Keratinocyte (primary cell): ENCODE data around the gene EXOC6B. TPM values are rescaled to one million over a fixed set of nuclear protein-coding genes. Genes with fewer than 3 reads are reported as not detected.
A peak's percentile ranks its signal among the peaks of the same experiment; 100 is the strongest.

Experiments used
- DNase-seq: peaks from one replicate; pipeline ENCODE4 v3.0.0-alpha.2; 2011; ENCODE audit warnings: low read depth, missing footprints, low spot score
- FAIRE-seq: peaks from 2 replicates; lab custom pipeline; 2011; peaks lifted over from hg19 to GRCh38; lab: Jason Lieb, UNC
- H2AFZ ChIP-seq: 2 replicates; pipeline ENCODE4 v1.6.0; 2012; ENCODE audit warnings: low read length, control low read depth, inconsistent platforms; ENCODE audit not compliant: control insufficient read depth
- H3K27ac ChIP-seq: 2 replicates; pipeline ENCODE4 v1.5.1; 2011; ENCODE audit warnings: low read length; ENCODE audit not compliant: control insufficient read depth, insufficient read depth
- H3K27me3 ChIP-seq: 3 replicates; pipeline ENCODE4 v1.6.0; 2011; ENCODE audit warnings: low read length; ENCODE audit not compliant: control insufficient read depth, insufficient read depth; ENCODE audit errors: extremely low read depth
- H3K36me3 ChIP-seq, 2 experiments: 2 replicates in 1 of 2; 3 replicates in 1 of 2; pipeline ENCODE4 v1.5.1; 2011; ENCODE audit warnings: low read length in 2 of 2, mild to moderate bottlenecking in 1 of 2; ENCODE audit not compliant: control insufficient read depth in 2 of 2, insufficient read depth in 2 of 2; ENCODE audit errors: extremely low read depth in 1 of 2
- H3K4me1 ChIP-seq: 3 replicates; pipeline ENCODE4 v1.5.1; 2011; ENCODE audit warnings: low read length; ENCODE audit not compliant: control insufficient read depth, insufficient read depth; ENCODE audit errors: extremely low read depth
- H3K4me2 ChIP-seq: 3 replicates; pipeline ENCODE4 v1.6.0; 2011; ENCODE audit warnings: low read depth, low read length; ENCODE audit not compliant: control insufficient read depth, insufficient read depth; ENCODE audit errors: extremely low read depth
- H3K4me3 ChIP-seq, 3 experiments: fragments of 200-600 bp in 1 of 3; sonication (generic) in 1 of 3; 2 replicates in 2 of 3; 3 replicates in 1 of 3; pipeline ENCODE4 v1.5.1; 2011 to 2016; ENCODE audit warnings: low read length in 3 of 3, mild to moderate bottlenecking in 3 of 3, control low read depth in 2 of 3, inconsistent platforms in 1 of 3, low read depth in 1 of 3, mixed read lengths in 1 of 3, mixed run types in 1 of 3, moderate library complexity in 1 of 3; ENCODE audit not compliant: control insufficient read depth in 2 of 3, insufficient read depth in 2 of 3; ENCODE audit errors: extremely low read depth in 1 of 3
- H3K79me2 ChIP-seq: 2 replicates; pipeline ENCODE4 v1.6.0; 2012; ENCODE audit warnings: low read length; ENCODE audit not compliant: control insufficient read depth, insufficient read depth
- H3K9ac ChIP-seq: 3 replicates; pipeline ENCODE4 v1.6.0; 2011; ENCODE audit warnings: low read length; ENCODE audit not compliant: control insufficient read depth, insufficient read depth; ENCODE audit errors: extremely low read depth
- H3K9me1 ChIP-seq: 3 replicates; pipeline ENCODE4 v1.6.0; 2011; ENCODE audit warnings: low read length; ENCODE audit not compliant: control insufficient read depth, insufficient read depth; ENCODE audit errors: extremely low read depth
- H3K9me3 ChIP-seq: 2 replicates; pipeline ENCODE4 v1.5.1; 2012; ENCODE audit warnings: low read depth, low read length; ENCODE audit not compliant: control insufficient read depth
- H4K20me1 ChIP-seq: 3 replicates; pipeline ENCODE4 v1.6.0; 2011; ENCODE audit warnings: low read length; ENCODE audit not compliant: control insufficient read depth, insufficient read depth; ENCODE audit errors: extremely low read depth
- CTCF ChIP-seq, 3 experiments: IDR thresholded peaks in 1 of 3; conservative IDR thresholded peaks in 1 of 3; optimal IDR thresholded peaks in 1 of 3; 2 replicates in 2 of 3; 3 replicates in 1 of 3; pipeline versions ENCODE3 to v1.5.1; 2011; ENCODE audit warnings: low read length in 3 of 3, mild to moderate bottlenecking in 3 of 3, moderate library complexity in 2 of 3, control low read depth in 1 of 3, inconsistent platforms in 1 of 3; ENCODE audit not compliant: insufficient read depth in 2 of 3; ENCODE audit errors: extremely low read depth in 1 of 3
- EZH2 ChIP-seq: IDR thresholded peaks from one replicate; pipeline ENCODE4 v1.6.1; 2012; ENCODE audit warnings: inconsistent platforms, mild to moderate bottlenecking, low read length, moderate library complexity
- dilution Hi-C: fragments of 300-500 bp; cut with MboI; formaldehyde crosslinking; loops from one replicate; pipeline ENCODE4 v1.7.0; 2020; ENCODE audit warnings: low sequenced_read_pairs; ENCODE audit not compliant: extremely low pct_ligation_motif_present
- polyA plus RNA-seq, 5 experiments: library from polyadenylated mRNA; depleted of rRNA in 3 of 5; stranded (reverse) in 3 of 5; stranded (forward) in 1 of 5; unstranded in 1 of 5; fragments of >200 nt; gene quantifications; 1 replicate in 1 of 5; 2 replicates in 3 of 5; 3 replicates in 1 of 5; pipeline versions ENCODE4 v1.2.1 to v1.2.3, GENCODE V29; 2011 to 2012; ENCODE audit warnings: missing spikeins in 2 of 5, low read depth in 1 of 5, low replicate concordance in 1 of 5

Gene EXOC6B
- polyA plus RNA-seq, 1 donor (not counting 4 experiments of a cell fraction or from before 2014, with no cell fraction given) = 37.3 TPM

DNA sequence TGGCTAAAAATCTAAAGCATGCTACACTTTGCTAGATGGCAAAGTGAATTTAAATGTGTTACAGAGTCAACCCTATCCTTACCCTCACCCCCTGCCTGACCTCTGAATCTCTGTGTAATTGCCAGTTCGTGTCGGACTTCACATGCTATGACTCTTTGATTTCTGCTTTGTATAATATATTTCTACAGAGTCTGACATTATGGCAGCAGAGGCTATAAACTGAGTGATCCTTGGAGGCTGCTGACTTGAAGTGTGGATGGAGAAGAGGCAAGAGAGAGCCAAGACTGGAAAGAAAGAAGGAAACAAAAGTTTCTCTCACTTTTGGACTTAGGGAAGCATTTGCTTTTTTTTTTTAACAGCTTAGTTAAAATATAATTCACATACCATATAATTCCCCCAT, 588.3 kb downstream of the EXOC6B start:
- Histone ChIP-seq H3K9me1 (no peaks in the 10 kb centered on the region), H3K79me2 (no peaks in the 10 kb centered on the region), H3K27me3 (no peaks in the 10 kb centered on the region), H2AFZ (no peak overlapping the region), H3K4me1 (peaks cover 29% of the 10 kb centered on the region), H3K4me2 (no peak overlapping the region), H3K27ac (no peak overlapping the region), H3K4me3 (no peak overlapping the region), H3K9ac (no peak overlapping the region), H4K20me1 (no peaks in the 10 kb centered on the region), H3K9me3 (no peaks in the 10 kb centered on the region), H3K36me3 (no peaks in the 10 kb centered on the region)
- dilution Hi-C loops = no loop called here
- DNase-seq (no peak), FAIRE-seq (no peak)
- TF ChIP-seq CTCF (optimal IDR thresholded peaks at IDR 0.05 in 1 of 3, IDR thresholded peaks at IDR 0.05 in 1 of 3, conservative IDR thresholded peaks at IDR 0.05 in 1 of 3; ENCODE audit: extremely low read depth in 1 of 3, insufficient read depth in 2 of 3, low read length in 3 of 3) (no peak), EZH2 (no peak)

GRCh38 chr2:72236445-72237067, 589.3 kb downstream of the EXOC6B start:
- FAIRE-seq = peak; percentile 87
- Histone ChIP-seq H3K4me1 (peaks cover 29% of the 10 kb centered on the region), H3K79me2 (no peaks in the 10 kb centered on the region), H3K9me1 (no peaks in the 10 kb centered on the region), H3K36me3 (no peaks in the 10 kb centered on the region), H3K4me2 (peak overlapping the region; percentile 63), H3K4me3 (peak overlapping the region in 1 of 3 experiments; percentile 37), H3K27me3 (no peaks in the 10 kb centered on the region), H3K9me3 (no peaks in the 10 kb centered on the region), H3K27ac (peak overlapping the region; percentile 72), H4K20me1 (no peaks in the 10 kb centered on the region), H3K9ac (no peak overlapping the region), H2AFZ (no peak overlapping the region)
- TF ChIP-seq EZH2 (no peak), CTCF (optimal IDR thresholded peaks at IDR 0.05 in 1 of 3, IDR thresholded peaks at IDR 0.05 in 1 of 3, conservative IDR thresholded peaks at IDR 0.05 in 1 of 3; ENCODE audit: extremely low read depth in 1 of 3, insufficient read depth in 2 of 3, low read length in 3 of 3) (no peak)
- dilution Hi-C loops = no loop called here
- DNase-seq = peak; percentile 17
